GM23338 (cell line): ENCODE data around the gene ALDH8A1.

Source experiments
- JUNB ChIP-seq: IDR thresholded peaks from one replicate; pipeline ENCODE4 v1.6.1; 2016; ENCODE audit warnings: antibody characterized with exemption; ENCODE audit not compliant: unreplicated experiment
- NANOG ChIP-seq: IDR thresholded peaks from 2 replicates; pipeline ENCODE4 v1.6.1; 2016; ENCODE audit warnings: antibody characterized with exemption, borderline replicate concordance
- POLR2AphosphoS5 ChIP-seq: IDR thresholded peaks from 2 replicates; pipeline ENCODE4 v1.6.1; 2016; ENCODE audit warnings: antibody characterized with exemption, low read depth
- ZNF114 ChIP-seq: fragments of 250-450 bp; sonication (Bioruptor Pico); IDR thresholded peaks from 2 replicates; pipeline ENCODE4 v1.5.0; 2020; ENCODE audit warnings: mild to moderate bottlenecking, moderate library complexity
- TF ChIP-seq, protein P1 (sequence below), 2 experiments: fragments of 200-600 bp in 1 of 2; sonication (generic) in 1 of 2; conservative IDR thresholded peaks; 2 replicates each; pipeline versions ENCODE4 v1.5.1 to v1.6.1; 2016 to 2017; ENCODE audit warnings: antibody characterized with exemption in 2 of 2, low read depth in 2 of 2, mild to moderate bottlenecking in 2 of 2, moderate library complexity in 1 of 2
- TF ChIP-seq, protein P2 (sequence below): IDR thresholded peaks from one replicate; pipeline ENCODE4 v1.6.1; 2018; ENCODE audit warnings: antibody characterized with exemption; ENCODE audit not compliant: unreplicated experiment

DNA sequence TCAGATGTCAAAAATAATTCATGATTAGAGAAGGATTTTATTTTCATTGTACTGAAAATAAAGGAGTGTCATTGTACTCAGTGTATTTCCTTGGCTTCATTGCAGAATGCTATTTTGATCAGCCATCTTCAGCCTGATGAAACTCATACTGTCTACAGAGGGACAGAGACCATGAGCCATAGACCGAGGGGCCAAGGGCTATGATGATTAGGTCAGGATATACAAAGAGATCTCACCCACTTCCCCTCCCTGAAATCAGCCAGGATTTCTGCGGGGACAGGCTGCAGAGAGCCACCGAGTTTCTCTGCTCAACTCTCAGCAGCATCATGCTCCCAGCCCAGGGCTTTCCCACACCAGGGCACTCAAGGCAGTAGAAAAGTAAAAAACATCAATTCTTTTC, 47.0 kb downstream of the ALDH8A1 start:
- TF ChIP-seq POLR2AphosphoS5: no peak
- TF ChIP-seq, protein P1, sequence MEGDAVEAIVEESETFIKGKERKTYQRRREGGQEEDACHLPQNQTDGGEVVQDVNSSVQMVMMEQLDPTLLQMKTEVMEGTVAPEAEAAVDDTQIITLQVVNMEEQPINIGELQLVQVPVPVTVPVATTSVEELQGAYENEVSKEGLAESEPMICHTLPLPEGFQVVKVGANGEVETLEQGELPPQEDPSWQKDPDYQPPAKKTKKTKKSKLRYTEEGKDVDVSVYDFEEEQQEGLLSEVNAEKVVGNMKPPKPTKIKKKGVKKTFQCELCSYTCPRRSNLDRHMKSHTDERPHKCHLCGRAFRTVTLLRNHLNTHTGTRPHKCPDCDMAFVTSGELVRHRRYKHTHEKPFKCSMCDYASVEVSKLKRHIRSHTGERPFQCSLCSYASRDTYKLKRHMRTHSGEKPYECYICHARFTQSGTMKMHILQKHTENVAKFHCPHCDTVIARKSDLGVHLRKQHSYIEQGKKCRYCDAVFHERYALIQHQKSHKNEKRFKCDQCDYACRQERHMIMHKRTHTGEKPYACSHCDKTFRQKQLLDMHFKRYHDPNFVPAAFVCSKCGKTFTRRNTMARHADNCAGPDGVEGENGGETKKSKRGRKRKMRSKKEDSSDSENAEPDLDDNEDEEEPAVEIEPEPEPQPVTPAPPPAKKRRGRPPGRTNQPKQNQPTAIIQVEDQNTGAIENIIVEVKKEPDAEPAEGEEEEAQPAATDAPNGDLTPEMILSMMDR (conservative IDR thresholded peaks at IDR 0.05; ENCODE audit: low read depth in 2 of 2): no peak
- TF ChIP-seq NANOG: no peak
- TF ChIP-seq ZNF114: no peak
- TF ChIP-seq, protein P2, sequence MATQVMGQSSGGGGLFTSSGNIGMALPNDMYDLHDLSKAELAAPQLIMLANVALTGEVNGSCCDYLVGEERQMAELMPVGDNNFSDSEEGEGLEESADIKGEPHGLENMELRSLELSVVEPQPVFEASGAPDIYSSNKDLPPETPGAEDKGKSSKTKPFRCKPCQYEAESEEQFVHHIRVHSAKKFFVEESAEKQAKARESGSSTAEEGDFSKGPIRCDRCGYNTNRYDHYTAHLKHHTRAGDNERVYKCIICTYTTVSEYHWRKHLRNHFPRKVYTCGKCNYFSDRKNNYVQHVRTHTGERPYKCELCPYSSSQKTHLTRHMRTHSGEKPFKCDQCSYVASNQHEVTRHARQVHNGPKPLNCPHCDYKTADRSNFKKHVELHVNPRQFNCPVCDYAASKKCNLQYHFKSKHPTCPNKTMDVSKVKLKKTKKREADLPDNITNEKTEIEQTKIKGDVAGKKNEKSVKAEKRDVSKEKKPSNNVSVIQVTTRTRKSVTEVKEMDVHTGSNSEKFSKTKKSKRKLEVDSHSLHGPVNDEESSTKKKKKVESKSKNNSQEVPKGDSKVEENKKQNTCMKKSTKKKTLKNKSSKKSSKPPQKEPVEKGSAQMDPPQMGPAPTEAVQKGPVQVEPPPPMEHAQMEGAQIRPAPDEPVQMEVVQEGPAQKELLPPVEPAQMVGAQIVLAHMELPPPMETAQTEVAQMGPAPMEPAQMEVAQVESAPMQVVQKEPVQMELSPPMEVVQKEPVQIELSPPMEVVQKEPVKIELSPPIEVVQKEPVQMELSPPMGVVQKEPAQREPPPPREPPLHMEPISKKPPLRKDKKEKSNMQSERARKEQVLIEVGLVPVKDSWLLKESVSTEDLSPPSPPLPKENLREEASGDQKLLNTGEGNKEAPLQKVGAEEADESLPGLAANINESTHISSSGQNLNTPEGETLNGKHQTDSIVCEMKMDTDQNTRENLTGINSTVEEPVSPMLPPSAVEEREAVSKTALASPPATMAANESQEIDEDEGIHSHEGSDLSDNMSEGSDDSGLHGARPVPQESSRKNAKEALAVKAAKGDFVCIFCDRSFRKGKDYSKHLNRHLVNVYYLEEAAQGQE: no peak
- TF ChIP-seq JUNB: no peak
